ENCODE measurements around the gene MFN2. TPM values are rescaled to one million over a fixed set of nuclear protein-coding genes. Genes with fewer than 3 reads are reported as not detected.
A peak's percentile ranks its signal among the peaks of the same experiment; 100 is the strongest.

Gene MFN2
- total and polyA plus RNA-seq, 2 of the 8 experiments (the other 6 are each of a cell fraction or from before 2014, with no cell fraction given) = 34.0 to 62.5 TPM

DNA sequence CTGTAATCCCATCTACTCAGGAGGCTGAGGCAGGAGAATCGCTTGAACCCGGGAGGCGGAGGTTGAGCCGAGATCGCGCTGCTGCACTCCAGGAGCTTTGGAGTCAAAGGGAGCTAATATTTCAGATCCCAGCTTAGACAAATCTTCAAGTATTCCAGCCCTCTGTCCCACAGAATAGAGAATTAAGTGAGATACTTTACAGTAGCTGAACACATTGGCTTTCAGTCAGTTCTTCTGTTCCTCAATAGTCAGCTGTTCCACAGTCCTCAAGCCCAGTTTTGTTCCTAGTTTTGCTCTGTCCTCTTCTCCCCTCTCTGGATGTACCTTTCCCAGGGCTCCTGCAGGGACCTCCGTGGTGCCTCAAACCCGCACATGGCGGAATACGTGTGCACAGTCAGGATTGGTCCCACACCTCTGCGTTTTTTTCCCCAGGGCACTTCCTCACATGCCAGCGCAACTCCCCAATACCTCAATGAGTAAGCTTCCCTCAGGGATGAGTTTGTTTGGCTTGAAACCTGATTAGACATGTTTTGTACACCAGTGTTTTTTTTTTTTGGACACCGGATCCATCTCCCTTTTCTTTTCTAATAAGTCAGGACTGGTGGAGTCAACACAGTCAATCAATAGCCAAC, 1.2 kb downstream of the MFN2 start:
- 94% methylated on average over 12 of the region's 13 CpGs; no CpG with 5 or more reads in 1 of the 2 experiments for WGBS, 2 experiments (ENCODE audit: extremely low coverage in 1 of 2, insufficient coverage in 1 of 2, insufficient read length in 1 of 2, insufficient replicate concordance in 2 of 2, low coverage in 1 of 2, low lambda C conversion rate in 2 of 2, missing lambda C conversion rate in 1 of 2)
- Histone ChIP-seq H3K27ac (ENCODE audit: low read depth, low read length) (no peak overlapping the region), H2AFZ (ENCODE audit: low read length) (no peak overlapping the region), H3K14ac (ENCODE audit: insufficient read length) (no peak overlapping the region), H2BK5ac (ENCODE audit: low read depth, low read length) (no peak overlapping the region), H3K79me2 (ENCODE audit: control insufficient read depth in 1 of 2, insufficient read depth in 2 of 2, low read length in 2 of 2) (peaks cover 6 to 54% of the 10 kb centered on the region in 2 experiments; a peak in 3 of 4 replicates), H3K56ac (replicated peaks; ENCODE audit: insufficient read length, low read depth, low read length) (no peak overlapping the region), H2BK12ac (ENCODE audit: low read depth, low read length) (no peak overlapping the region), H2BK20ac (ENCODE audit: low read length) (no peak overlapping the region), H3K4ac (replicated peaks; ENCODE audit: insufficient read length, low read depth, low read length) (no peak overlapping the region), H3K36me3 (ENCODE audit: control insufficient read depth in 2 of 4, insufficient read depth in 4 of 4, low read length in 3 of 4) (peaks cover 9 to 25% (median 19%) of the 10 kb centered on the region in 4 experiments; a peak in 7 of 8 replicates), H3K4me2 (ENCODE audit: insufficient read depth in 1 of 2, low read depth in 2 of 2, low read length in 2 of 2) (peak overlapping the region; percentile 74 to 78; a peak in 3 of 4 replicates), H3K9me3 (ENCODE audit: insufficient read depth in 2 of 2, low read depth in 1 of 2, low read length in 1 of 2) (no peaks in the 10 kb centered on the region), H3K9ac (replicated peaks in 1 of 4; ENCODE audit: extremely low read depth in 1 of 4, low read depth in 3 of 4, low read length in 3 of 4) (no peak overlapping the region; a peak in 2 of 7 replicates), H4K5ac (ENCODE audit: insufficient read length, low read depth, low read length) (no peak overlapping the region), H3K79me1 (ENCODE audit: low read depth, low read length) (peaks cover 10% of the 10 kb centered on the region), H3K23me2 (ENCODE audit: low read depth, low read length) (peaks cover 11% of the 10 kb centered on the region), H4K91ac (replicated peaks; ENCODE audit: insufficient read length, low read length) (no peak overlapping the region), H2BK15ac (ENCODE audit: low read length) (no peak overlapping the region), H3K23ac (ENCODE audit: insufficient read length) (no peak overlapping the region), H2BK120ac (replicated peaks; ENCODE audit: low read depth, low read length) (no peak overlapping the region), H3K18ac (ENCODE audit: extremely low read depth, low read length) (no peak overlapping the region), H2AK5ac (ENCODE audit: low read depth, low read length) (no peak overlapping the region), H4K8ac (ENCODE audit: extremely low read depth, insufficient read depth, low read length) (no peak overlapping the region), H3K27me3 (replicated peaks in 1 of 4; ENCODE audit: control insufficient read depth in 3 of 4, extremely low read depth in 1 of 4, insufficient read depth in 3 of 4, low read length in 3 of 4) (no peaks in the 10 kb centered on the region), H3K4me3 (ENCODE audit: extremely low read depth in 1 of 4, insufficient read depth in 2 of 4, low read depth in 3 of 4, low read length in 4 of 4) (peak overlapping the region; percentile 78 to 94 (median 84); a peak in 4 of 8 replicates), H4K20me1 (replicated peaks in 1 of 2; ENCODE audit: control insufficient read depth in 1 of 2, insufficient read depth in 2 of 2, low read length in 2 of 2) (peaks cover 2 to 10% of the 10 kb centered on the region in 2 experiments), H3K4me1 (replicated peaks in 1 of 4; ENCODE audit: control insufficient read depth in 3 of 4, insufficient read depth in 4 of 4, low read length in 3 of 4) (peaks cover 0 to 5% (median 2%) of the 10 kb centered on the region in 4 experiments; a peak in 3 of 7 replicates)
- ChIA-PET CTCF (ENCODE audit: partially characterized antibody) (interaction anchor here (0.6 to 3.3 kb wide), 7 partner anchors 11 to 128 kb away, joined by 3 to 21 read pairs (median 4); no protein-coding TSS in a partner anchor), POLR2A (ENCODE audit: partially characterized antibody) (interaction anchor here (0.8 to 9.9 kb wide), 19 partner anchors 8 to 194 kb away, joined by 3 to 144 read pairs (median 6); partner anchors contain the start of genes KIAA2013, MIIP, NPPA and PLOD1)
- DNase-seq (ENCODE audit: low read depth in 1 of 2, low spot score in 2 of 2) (no peak), FAIRE-seq (no peak)
- TF ChIP-seq MAFK (IDR thresholded peaks at IDR 0.05; ENCODE audit: low read depth, low read length) (no peak), RAD21 (IDR thresholded peaks at IDR 0.05 in 1 of 2, conservative IDR thresholded peaks at IDR 0.05 in 1 of 2; ENCODE audit: low read depth in 2 of 2, low read length in 2 of 2) (no peak), CHD2 (IDR thresholded peaks at IDR 0.05; ENCODE audit: low read length) (no peak), SRF (IDR thresholded peaks at IDR 0.05; ENCODE audit: low read depth, low read length) (no peak), SP1 (IDR thresholded peaks at IDR 0.05; ENCODE audit: low read depth, low read length) (no peak), BACH1 (IDR thresholded peaks at IDR 0.05; ENCODE audit: low read length) (no peak)
- TF ChIP-seq, protein P1, sequence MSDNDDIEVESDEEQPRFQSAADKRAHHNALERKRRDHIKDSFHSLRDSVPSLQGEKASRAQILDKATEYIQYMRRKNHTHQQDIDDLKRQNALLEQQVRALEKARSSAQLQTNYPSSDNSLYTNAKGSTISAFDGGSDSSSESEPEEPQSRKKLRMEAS (IDR thresholded peaks at IDR 0.05) = no peak

Measured in H1 (cell line).